ENCODE data around the gene CPSF4. TPM values are rescaled to one million over a fixed set of nuclear protein-coding genes. Genes with fewer than 3 reads are reported as not detected.

CPSF4 gene
- polyA plus RNA-seq, 1 donor from 2014 or later, result 209 TPM

DNA sequence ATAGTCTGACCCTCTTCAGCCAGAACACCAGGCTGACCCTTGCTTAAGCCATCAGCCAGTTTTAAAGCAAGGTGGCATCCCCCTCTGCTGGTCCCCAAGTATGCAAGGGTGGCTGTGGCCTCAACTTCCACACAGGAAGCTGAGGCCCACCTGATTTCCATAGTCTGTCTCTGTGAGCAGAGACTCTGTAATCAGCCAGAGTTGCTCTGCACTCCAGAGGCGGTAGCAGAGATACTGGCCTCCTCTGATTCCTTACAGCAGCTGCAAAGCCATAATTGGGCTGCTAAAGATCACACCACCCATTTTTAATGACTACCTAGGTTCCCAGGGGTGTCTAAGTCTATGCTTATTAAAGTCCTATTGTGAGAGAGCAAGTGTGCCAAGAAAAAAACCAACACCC is 32.2 kb upstream of the CPSF4 start:
- Histone ChIP-seq H3K36me3 (ENCODE audit: insufficient read depth, low read length) (no peaks in the 10 kb centered on the region), H3F3A (ENCODE audit: insufficient read depth, low read length, poor library complexity, severe bottlenecking) (peaks cover 3% of the 10 kb centered on the region), H3K4me2 (ENCODE audit: low read length) (no peak overlapping the region), H4K20me1 (ENCODE audit: insufficient read depth) (no peaks in the 10 kb centered on the region), H3K4me3 (ENCODE audit: low read length) (peak overlapping the region; percentile 93), H3K79me2 (replicated peaks; ENCODE audit: insufficient read depth, low read length) (peaks cover 53% of the 10 kb centered on the region), H3K9me2 (ENCODE audit: insufficient read depth, low read length) (no peaks in the 10 kb centered on the region), H3K27me3 (ENCODE audit: insufficient read depth, low read depth, low read length) (no peaks in the 10 kb centered on the region), H2AFZ (ENCODE audit: low read depth, low read length) (no peak overlapping the region), H3K9ac (ENCODE audit: low read length) (no peak overlapping the region), H3K9me3 (ENCODE audit: low read length) (no peaks in the 10 kb centered on the region), H3K27ac (ENCODE audit: low read length) (no peak overlapping the region)
- no peak for TF ChIP-seq EZH2 (IDR thresholded peaks at IDR 0.05; ENCODE audit: borderline replicate concordance, insufficient read depth, low read length, poor library complexity, severe bottlenecking)
- no peak for TF ChIP-seq RAD21 (conservative IDR thresholded peaks at IDR 0.05)
- TF ChIP-seq POLR2AphosphoS5 (IDR thresholded peaks at IDR 0.05), result no peak
- TF ChIP-seq, protein P1, sequence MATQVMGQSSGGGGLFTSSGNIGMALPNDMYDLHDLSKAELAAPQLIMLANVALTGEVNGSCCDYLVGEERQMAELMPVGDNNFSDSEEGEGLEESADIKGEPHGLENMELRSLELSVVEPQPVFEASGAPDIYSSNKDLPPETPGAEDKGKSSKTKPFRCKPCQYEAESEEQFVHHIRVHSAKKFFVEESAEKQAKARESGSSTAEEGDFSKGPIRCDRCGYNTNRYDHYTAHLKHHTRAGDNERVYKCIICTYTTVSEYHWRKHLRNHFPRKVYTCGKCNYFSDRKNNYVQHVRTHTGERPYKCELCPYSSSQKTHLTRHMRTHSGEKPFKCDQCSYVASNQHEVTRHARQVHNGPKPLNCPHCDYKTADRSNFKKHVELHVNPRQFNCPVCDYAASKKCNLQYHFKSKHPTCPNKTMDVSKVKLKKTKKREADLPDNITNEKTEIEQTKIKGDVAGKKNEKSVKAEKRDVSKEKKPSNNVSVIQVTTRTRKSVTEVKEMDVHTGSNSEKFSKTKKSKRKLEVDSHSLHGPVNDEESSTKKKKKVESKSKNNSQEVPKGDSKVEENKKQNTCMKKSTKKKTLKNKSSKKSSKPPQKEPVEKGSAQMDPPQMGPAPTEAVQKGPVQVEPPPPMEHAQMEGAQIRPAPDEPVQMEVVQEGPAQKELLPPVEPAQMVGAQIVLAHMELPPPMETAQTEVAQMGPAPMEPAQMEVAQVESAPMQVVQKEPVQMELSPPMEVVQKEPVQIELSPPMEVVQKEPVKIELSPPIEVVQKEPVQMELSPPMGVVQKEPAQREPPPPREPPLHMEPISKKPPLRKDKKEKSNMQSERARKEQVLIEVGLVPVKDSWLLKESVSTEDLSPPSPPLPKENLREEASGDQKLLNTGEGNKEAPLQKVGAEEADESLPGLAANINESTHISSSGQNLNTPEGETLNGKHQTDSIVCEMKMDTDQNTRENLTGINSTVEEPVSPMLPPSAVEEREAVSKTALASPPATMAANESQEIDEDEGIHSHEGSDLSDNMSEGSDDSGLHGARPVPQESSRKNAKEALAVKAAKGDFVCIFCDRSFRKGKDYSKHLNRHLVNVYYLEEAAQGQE (IDR thresholded peaks at IDR 0.05; ENCODE audit: borderline replicate concordance), result no peak
- TF ChIP-seq TAF1 (IDR thresholded peaks at IDR 0.05; ENCODE audit: low read depth), result no peak
- no peak for TF ChIP-seq SMC3 (conservative IDR thresholded peaks at IDR 0.05; ENCODE audit: poor library complexity)
- TF ChIP-seq, protein P2, sequence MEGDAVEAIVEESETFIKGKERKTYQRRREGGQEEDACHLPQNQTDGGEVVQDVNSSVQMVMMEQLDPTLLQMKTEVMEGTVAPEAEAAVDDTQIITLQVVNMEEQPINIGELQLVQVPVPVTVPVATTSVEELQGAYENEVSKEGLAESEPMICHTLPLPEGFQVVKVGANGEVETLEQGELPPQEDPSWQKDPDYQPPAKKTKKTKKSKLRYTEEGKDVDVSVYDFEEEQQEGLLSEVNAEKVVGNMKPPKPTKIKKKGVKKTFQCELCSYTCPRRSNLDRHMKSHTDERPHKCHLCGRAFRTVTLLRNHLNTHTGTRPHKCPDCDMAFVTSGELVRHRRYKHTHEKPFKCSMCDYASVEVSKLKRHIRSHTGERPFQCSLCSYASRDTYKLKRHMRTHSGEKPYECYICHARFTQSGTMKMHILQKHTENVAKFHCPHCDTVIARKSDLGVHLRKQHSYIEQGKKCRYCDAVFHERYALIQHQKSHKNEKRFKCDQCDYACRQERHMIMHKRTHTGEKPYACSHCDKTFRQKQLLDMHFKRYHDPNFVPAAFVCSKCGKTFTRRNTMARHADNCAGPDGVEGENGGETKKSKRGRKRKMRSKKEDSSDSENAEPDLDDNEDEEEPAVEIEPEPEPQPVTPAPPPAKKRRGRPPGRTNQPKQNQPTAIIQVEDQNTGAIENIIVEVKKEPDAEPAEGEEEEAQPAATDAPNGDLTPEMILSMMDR (IDR thresholded peaks at IDR 0.05; ENCODE audit: poor library complexity, severe bottlenecking), result no peak

DNA sequence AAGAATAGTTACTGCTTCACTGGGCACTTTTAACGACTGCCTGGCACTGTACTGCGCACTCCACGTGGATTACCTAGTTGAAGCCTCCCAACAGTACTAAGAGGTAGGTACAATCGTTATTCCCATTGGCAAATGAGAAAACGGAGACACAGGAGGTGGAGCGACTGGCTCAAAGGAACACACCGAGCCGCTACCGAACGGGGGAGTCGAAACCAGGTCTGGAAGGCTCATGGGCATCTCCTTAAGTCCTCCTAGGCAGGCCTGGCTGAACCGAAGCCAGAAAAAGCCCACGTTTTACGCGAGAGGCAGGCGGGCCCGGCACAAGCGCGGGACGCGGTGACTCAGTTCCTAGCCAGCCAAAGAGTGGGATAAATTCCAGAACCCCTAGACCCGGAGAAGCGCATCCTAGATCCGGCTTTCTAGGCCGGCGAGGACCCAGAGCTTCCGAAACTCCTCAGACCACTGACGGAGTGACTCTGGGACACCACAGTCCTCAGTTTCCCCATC is 30.8 kb upstream of the CPSF4 start:
- Histone ChIP-seq H4K20me1 (ENCODE audit: insufficient read depth) (no peaks in the 10 kb centered on the region), H3K9me3 (ENCODE audit: low read length) (no peaks in the 10 kb centered on the region)

More for the DNA sequence above, 30.8 kb upstream of the CPSF4 start:
- TF ChIP-seq MXI1 (conservative IDR thresholded peaks at IDR 0.05; ENCODE audit: poor library complexity, severe bottlenecking), result peak; percentile 77
- no peak for TF ChIP-seq TAF1 (IDR thresholded peaks at IDR 0.05; ENCODE audit: low read depth)
- TF ChIP-seq RAD21 (conservative IDR thresholded peaks at IDR 0.05), result no peak
- Histone ChIP-seq H3K4me3 (ENCODE audit: low read length) (peak overlapping the region; percentile 93), H2AFZ (ENCODE audit: low read depth, low read length) (peak overlapping the region; percentile 74), H3K4me2 (ENCODE audit: low read length) (peak overlapping the region; percentile 89), H3K79me2 (replicated peaks; ENCODE audit: insufficient read depth, low read length) (peaks cover 53% of the 10 kb centered on the region), H3K9ac (ENCODE audit: low read length) (peak overlapping the region; percentile 94), H3K9me2 (ENCODE audit: insufficient read depth, low read length) (no peaks in the 10 kb centered on the region), H3K27ac (ENCODE audit: low read length) (peak overlapping the region; percentile 97), H3K36me3 (ENCODE audit: insufficient read depth, low read length) (no peaks in the 10 kb centered on the region), H3F3A (ENCODE audit: insufficient read depth, low read length, poor library complexity, severe bottlenecking) (peaks cover 3% of the 10 kb centered on the region), H3K27me3 (ENCODE audit: insufficient read depth, low read depth, low read length) (no peaks in the 10 kb centered on the region)

Data from neural cell (in vitro differentiated cells).